Measurements from ENCODE around the gene CDKN2B. TPM values are rescaled to one million over a fixed set of nuclear protein-coding genes. Genes with fewer than 3 reads are reported as not detected.

CDKN2B gene
- total RNA-seq, 1 experiment from 2014 or later = 9.8 TPM

GRCh38 chr9:22008384-22008716 is 755 bp downstream of the CDKN2B start:
- H3K9me3 ChIP-seq (ENCODE audit: control insufficient read depth in 1 of 2, insufficient read depth in 1 of 2, low read depth in 1 of 2, low read length in 2 of 2) = no peaks in the 10 kb centered on the region
- H3K4me3 ChIP-seq (replicated peaks in 1 of 2; ENCODE audit: low read depth in 1 of 2, low read length in 2 of 2) = peak overlapping the region; percentile 71 to 80
- POLR2A ChIA-PET = interaction anchor here (0.9 to 2.1 kb wide), 19 partner anchors 10 to 329 kb away, joined by 3 to 10 read pairs (median 5); partner anchors contain the start of genes CDKN2A and CDKN2B-AS1
- H3K4me1 ChIP-seq (ENCODE audit: control insufficient read depth in 1 of 2, insufficient read depth in 2 of 2, low read length in 2 of 2) = peaks cover 5 to 6% of the 10 kb centered on the region in 2 experiments; a peak in 3 of 4 replicates
- intact Hi-C loops (cut with micrococcal nuclease) = loop anchor here (2.0 to 5.0 kb wide), 5 partner anchors 34 to 229 kb away; no protein-coding TSS in a partner anchor
- no TSS peak for BruUV-seq (replicated peaks)
- H3K36me3 ChIP-seq (ENCODE audit: control insufficient read depth in 1 of 2, insufficient read depth in 2 of 2, low read length in 2 of 2) = no peaks in the 10 kb centered on the region
- ATAC-seq (no peak), DNase-seq (ENCODE audit: low read depth, low spot score) (no peak)
- CTCF ChIA-PET = interaction anchor here (0.9 to 3.1 kb wide), 32 partner anchors 9 to 825 kb away, joined by 3 to 41 read pairs (median 6); partner anchors contain the start of genes CDKN2A and CDKN2B-AS1
- peak overlapping the region; percentile 70 for H3K9ac ChIP-seq (ENCODE audit: low read length)
- RAD21 ChIA-PET (ENCODE audit: low non-redundant PET in 1 of 2, low total read pairs in 2 of 2, uncharacterized antibody in 2 of 2, unreplicated experiment in 2 of 2) = interaction anchor here (0.7 to 1.8 kb wide), 5 partner anchors 31 to 236 kb away, joined by 3 to 6 read pairs (median 6); no protein-coding TSS in a partner anchor
- peaks cover 7% of the 10 kb centered on the region; the same call in 1 of the 2 replicates for H3K79me2 ChIP-seq (ENCODE audit: insufficient read depth, low read length)
- H3K9me2 ChIP-seq (ENCODE audit: insufficient read depth) = no peaks in the 10 kb centered on the region
- no peak for TF ChIP-seq REST (IDR thresholded peaks at IDR 0.05; ENCODE audit: low read depth)
- no peak for TF ChIP-seq SRF (IDR thresholded peaks at IDR 0.05; ENCODE audit: low read depth)
- 0 out of 2 replicates have a peak, but pooled peaks have one; percentile 26 for TF ChIP-seq POLR2AphosphoS5 (IDR thresholded peaks at IDR 0.05; ENCODE audit: low read depth, low read length)
- peak overlapping the region; percentile 99 for H3K4me2 ChIP-seq (ENCODE audit: low read length)
- H4K20me1 ChIP-seq (ENCODE audit: insufficient read depth) = no peaks in the 10 kb centered on the region
- peak overlapping the region; percentile 61 for H3K27ac ChIP-seq (ENCODE audit: low read depth, low read length)
- H3K27me3 ChIP-seq (ENCODE audit: insufficient read depth, low read length) = no peaks in the 10 kb centered on the region
- H2AFZ ChIP-seq (ENCODE audit: low read depth, low read length, poor library complexity, severe bottlenecking) = peak overlapping the region; percentile 59
